Dendritic cell treated with granulocyte-macrophage colony-stimulating factor and Interleukin-4, amounts not matched to agents 40 ng/mL and 50 ng/mL, for 4 days (primary cell): ENCODE data around the gene TRPM4.

Experiments used
- H3K27ac Mint-ChIP-seq: one replicate; pipeline ENCODE4 v1.8.0; 2022; ENCODE audit warnings: mild to moderate bottlenecking, mixed read lengths
- H3K27me3 Mint-ChIP-seq: one replicate; pipeline ENCODE4 v1.8.0; 2022; ENCODE audit warnings: mild to moderate bottlenecking, mixed read lengths
- H3K36me3 Mint-ChIP-seq: one replicate; pipeline ENCODE4 v1.8.0; 2022; ENCODE audit warnings: low read depth, mixed read lengths
- H3K4me1 Mint-ChIP-seq: one replicate; pipeline ENCODE4 v1.8.0; 2022; ENCODE audit warnings: low read depth, mixed read lengths
- H3K4me3 Mint-ChIP-seq: one replicate; pipeline ENCODE4 v1.8.0; 2022; ENCODE audit warnings: mild to moderate bottlenecking, moderate library complexity, mixed read lengths
- H3K9me3 Mint-ChIP-seq: one replicate; pipeline ENCODE4 v1.8.0; 2022; ENCODE audit warnings: mixed read lengths
- intact Hi-C: fragments of 100-400 bp; cut with micrococcal nuclease; formaldehyde crosslinking; loops from one replicate; pipeline ENCODE4 v1.15.0; 2022

Gene TRPM4

GRCh38 chr19:49150944-49151243, 6.7 kb upstream of the TRPM4 start:
- peaks cover 69% of the 10 kb centered on the region for H3K4me1 Mint-ChIP-seq
- no peaks in the 10 kb centered on the region for H3K36me3 Mint-ChIP-seq
- peaks cover 97% of the 10 kb centered on the region for H3K27me3 Mint-ChIP-seq
- peaks cover 13% of the 10 kb centered on the region for H3K9me3 Mint-ChIP-seq
- intact Hi-C loops: no loop called here
- H3K4me3 Mint-ChIP-seq: peak overlapping the region; percentile 85
- no peak overlapping the region for H3K27ac Mint-ChIP-seq

DNA sequence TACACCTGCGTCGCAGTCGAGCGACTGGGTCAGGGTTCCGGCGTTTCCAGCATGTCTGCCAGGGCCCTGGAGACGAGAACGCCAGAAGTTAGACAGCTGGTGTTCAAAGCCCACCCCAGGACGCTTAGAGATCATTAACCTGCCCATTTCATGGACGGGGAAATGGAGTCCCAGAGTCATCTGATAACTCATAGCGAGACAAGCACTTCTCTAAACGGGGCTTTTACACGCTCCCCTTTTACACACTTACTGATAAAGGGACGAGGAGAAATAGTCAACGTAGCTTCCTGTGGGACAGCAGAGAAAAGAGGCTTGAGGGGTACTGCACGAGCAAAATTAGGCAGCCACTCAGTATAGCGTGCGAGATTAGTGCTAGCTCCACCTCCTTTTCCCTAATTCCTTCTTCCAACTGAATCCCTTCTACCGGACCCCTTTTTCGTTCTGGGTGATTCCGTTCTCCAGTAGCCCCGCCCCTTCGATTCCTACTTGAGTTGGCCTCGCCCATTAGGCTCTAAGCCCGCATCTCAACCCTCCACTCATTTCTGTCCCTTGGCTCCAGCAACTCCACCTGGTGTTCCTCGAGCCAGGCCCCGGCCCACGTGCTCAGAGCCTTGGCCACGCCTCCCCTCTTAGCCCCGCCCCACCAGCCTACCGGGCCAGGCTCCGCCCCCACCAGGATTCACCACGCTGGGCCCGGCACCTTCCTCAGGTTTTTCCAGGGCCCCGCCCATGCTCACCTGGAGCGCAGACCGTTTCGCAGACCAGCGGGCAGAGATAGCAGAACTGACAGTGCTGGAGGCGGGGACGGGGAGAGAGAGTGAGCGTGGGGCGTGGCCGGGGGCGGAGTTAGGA, 6.1 kb upstream of the TRPM4 start:
- peaks cover 13% of the 10 kb centered on the region for H3K9me3 Mint-ChIP-seq
- no peak overlapping the region for H3K27ac Mint-ChIP-seq

DNA sequence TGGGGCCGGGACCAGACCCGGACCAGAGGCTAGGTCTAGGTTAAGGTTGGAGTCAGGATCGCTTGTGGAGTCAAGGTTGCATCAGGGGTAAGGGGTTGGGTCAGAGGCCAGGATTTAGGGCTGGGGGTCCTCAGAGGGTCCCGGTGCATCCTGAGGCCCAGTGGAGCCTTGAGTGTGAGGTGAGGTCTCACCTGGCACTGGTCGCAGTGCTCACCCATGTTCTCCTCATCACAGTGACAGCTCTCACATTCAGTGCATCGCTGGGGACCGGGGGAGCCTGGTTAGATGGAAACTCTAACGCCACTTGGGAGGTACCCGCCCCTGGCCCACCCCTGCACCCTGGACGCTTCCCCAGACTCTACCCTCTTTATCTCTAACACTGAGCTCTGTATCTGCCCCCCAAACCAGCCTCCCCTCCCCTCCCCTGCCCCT, 5.5 kb upstream of the TRPM4 start:
- intact Hi-C loops: no loop called here
- Mint-ChIP-seq H3K27ac (no peak overlapping the region), H3K36me3 (no peaks in the 10 kb centered on the region), H3K9me3 (peaks cover 13% of the 10 kb centered on the region), H3K4me1 (peaks cover 69% of the 10 kb centered on the region), H3K4me3 (no peak overlapping the region), H3K27me3 (peaks cover 94% of the 10 kb centered on the region)

More for the DNA sequence above, 6.1 kb upstream of the TRPM4 start:
- intact Hi-C loops: no loop called here
- Mint-ChIP-seq H3K36me3 (no peaks in the 10 kb centered on the region), H3K27me3 (peaks cover 97% of the 10 kb centered on the region), H3K4me3 (peak overlapping the region; percentile 45), H3K4me1 (peaks cover 67% of the 10 kb centered on the region)

GRCh38 chr19:49153167-49153809, 4.3 kb upstream of the TRPM4 start:
- H3K27me3 Mint-ChIP-seq: peaks cover 89% of the 10 kb centered on the region
- no peak overlapping the region for H3K27ac Mint-ChIP-seq
- peaks cover 7% of the 10 kb centered on the region for H3K36me3 Mint-ChIP-seq
- intact Hi-C loops: no loop called here
- no peak overlapping the region for H3K4me3 Mint-ChIP-seq
- peaks cover 13% of the 10 kb centered on the region for H3K9me3 Mint-ChIP-seq
- peaks cover 75% of the 10 kb centered on the region for H3K4me1 Mint-ChIP-seq

DNA sequence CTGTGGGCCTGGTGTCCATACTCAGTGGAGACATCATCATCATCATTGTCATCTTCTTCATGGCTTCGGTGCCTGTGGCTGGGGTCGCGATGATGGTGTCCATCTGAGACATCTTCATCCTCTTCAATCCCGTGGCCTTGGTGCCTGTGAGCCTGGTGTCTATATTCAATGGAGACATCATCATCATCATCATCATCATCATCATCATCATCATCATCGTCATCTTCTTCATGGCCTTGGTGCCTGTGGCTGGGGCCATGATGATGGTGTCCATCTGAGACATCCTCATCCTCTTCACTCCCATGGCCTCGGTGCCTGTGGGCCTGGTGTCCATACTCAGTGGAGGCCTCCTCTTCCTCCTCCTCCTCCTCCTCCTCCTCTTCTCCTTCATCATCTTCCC, 3.3 kb upstream of the TRPM4 start:
- Mint-ChIP-seq H3K4me1 (peaks cover 69% of the 10 kb centered on the region), H3K27me3 (peaks cover 87% of the 10 kb centered on the region), H3K9me3 (peaks cover 13% of the 10 kb centered on the region), H3K27ac (no peak overlapping the region), H3K36me3 (peaks cover 12% of the 10 kb centered on the region), H3K4me3 (no peak overlapping the region)
- intact Hi-C loops: no loop called here

GRCh38 chr19:49155005-49155819, 2.4 kb upstream of the TRPM4 start, which contains the start of gene HRC:
Gene HRC (minus strand): TSS chr19:49155396. CDS start chr19:49155237, 159 bp downstream.
- Mint-ChIP-seq H3K27ac (peak within 1 kb of the TSS; percentile 57), H3K27me3 (peaks cover 85% of the 10 kb centered on the region), H3K36me3 (peaks cover 19% of the 10 kb centered on the region), H3K4me3 (no peak within 1 kb of the TSS), H3K4me1 (peaks cover 65% of the 10 kb centered on the region), H3K9me3 (peaks cover 13% of the 10 kb centered on the region)
- intact Hi-C loops: no loop called here

DNA sequence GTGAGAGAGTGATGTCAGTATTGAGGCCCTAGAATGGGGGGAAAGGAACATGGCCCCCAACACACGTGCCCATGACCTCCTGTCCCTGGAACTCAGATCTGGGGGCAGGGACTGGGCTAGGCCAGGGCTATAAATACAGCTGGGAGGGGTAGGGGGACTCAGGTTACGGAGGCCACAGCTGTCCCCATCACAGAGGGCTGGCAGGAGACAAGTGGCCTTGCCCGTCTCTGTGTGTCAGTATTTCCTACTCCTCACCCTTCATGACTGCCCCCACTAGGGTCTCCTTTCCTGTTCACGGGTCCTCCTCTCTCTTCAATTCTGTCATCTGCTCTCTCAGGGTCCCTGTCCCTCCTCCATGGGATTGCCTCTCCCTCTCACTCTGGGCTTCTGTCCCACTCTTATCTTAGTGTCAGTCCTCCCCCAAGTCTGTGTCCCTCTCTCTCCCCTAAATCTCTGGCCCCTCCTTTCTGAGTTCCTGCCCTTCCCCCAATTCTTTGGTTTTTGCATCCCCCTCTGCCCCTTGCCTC, 1.7 kb upstream of the TRPM4 start:
- H3K36me3 Mint-ChIP-seq: peaks cover 26% of the 10 kb centered on the region
- no peak overlapping the region for H3K4me3 Mint-ChIP-seq
- H3K27ac Mint-ChIP-seq: peak overlapping the region; percentile 57
- peaks cover 68% of the 10 kb centered on the region for H3K4me1 Mint-ChIP-seq
- peaks cover 13% of the 10 kb centered on the region for H3K9me3 Mint-ChIP-seq
- intact Hi-C loops: no loop called here
- H3K27me3 Mint-ChIP-seq: peaks cover 83% of the 10 kb centered on the region

DNA sequence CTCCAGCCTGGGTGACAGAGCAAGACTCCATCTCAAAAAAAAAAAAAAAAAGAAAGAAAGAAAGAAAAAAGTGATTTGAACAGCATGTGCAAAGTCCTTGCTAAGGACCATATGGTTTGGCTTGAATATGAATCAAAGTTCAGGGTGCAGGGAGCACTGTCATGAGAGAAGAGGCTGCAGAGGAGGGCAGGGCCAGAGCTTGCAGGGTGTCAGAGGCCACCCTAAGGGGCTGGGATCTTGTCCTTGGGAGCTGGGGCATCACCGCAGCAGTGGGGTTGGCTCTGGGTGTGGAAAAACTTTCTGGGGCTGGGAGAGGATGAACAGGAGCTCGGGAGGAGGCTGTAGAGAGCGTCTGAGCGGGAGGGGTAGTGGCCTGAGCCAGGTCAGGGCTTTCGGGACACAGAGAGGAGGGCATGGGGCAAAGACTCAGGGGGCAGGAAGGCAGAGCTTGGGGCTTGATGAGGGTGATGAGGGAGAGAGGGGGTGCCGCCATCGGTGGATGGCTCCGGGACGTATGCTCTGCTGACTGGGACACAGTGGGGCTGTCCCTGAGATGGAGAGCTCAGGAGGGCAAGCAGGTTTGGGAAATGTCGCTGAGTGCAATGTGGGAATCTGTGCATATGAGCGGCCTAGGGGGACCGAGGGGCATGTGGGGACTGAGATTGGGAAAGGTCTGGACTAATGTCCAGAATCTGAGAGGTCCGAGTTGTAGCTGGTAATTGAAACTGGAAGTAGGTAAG, 3.0 kb downstream of the TRPM4 start:
- intact Hi-C loops: no loop called here
- Mint-ChIP-seq H3K27me3 (peaks cover 46% of the 10 kb centered on the region), H3K4me1 (peaks cover 34% of the 10 kb centered on the region), H3K36me3 (peaks cover 35% of the 10 kb centered on the region), H3K27ac (no peak overlapping the region), H3K9me3 (no peaks in the 10 kb centered on the region), H3K4me3 (no peak overlapping the region)

DNA sequence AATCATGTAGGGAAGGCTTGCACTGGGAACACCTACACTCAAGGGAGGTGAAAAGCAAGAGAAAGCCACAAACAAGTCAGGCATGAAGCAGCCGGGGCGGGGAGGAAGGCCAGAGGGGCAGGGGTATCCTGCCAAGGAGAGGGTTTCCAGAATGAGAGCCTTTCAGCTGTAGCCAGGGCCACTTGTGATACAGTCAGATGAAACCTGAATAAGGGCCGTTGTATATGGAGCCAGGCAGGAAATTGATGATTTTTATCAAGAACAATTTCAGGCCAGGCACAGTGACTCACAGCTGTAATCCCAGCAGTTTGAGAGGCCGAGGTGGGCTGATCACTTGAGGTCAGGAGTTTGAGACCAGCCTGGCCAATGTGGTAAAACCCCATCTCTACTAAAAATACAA, 4.4 kb downstream of the TRPM4 start:
- Mint-ChIP-seq H3K9me3 (no peaks in the 10 kb centered on the region), H3K36me3 (peaks cover 35% of the 10 kb centered on the region), H3K4me3 (no peak overlapping the region), H3K27me3 (peaks cover 42% of the 10 kb centered on the region), H3K27ac (no peak overlapping the region), H3K4me1 (peaks cover 27% of the 10 kb centered on the region)
- intact Hi-C loops: no loop called here

- H3K27ac Mint-ChIP-seq: no peak overlapping the region
- H3K36me3 Mint-ChIP-seq: peaks cover 23% of the 10 kb centered on the region
- H3K4me1 Mint-ChIP-seq: peaks cover 8% of the 10 kb centered on the region
- no peaks in the 10 kb centered on the region for H3K9me3 Mint-ChIP-seq
- no peak overlapping the region for H3K4me3 Mint-ChIP-seq
- H3K27me3 Mint-ChIP-seq: peaks cover 22% of the 10 kb centered on the region
- intact Hi-C loops: no loop called here
Observed at GRCh38 chr19:49165111-49165750, 7.6 kb downstream of the TRPM4 start.

- Mint-ChIP-seq H3K36me3 (peaks cover 22% of the 10 kb centered on the region), H3K4me3 (no peak overlapping the region), H3K9me3 (no peaks in the 10 kb centered on the region), H3K4me1 (peaks cover 2% of the 10 kb centered on the region), H3K27ac (no peak overlapping the region), H3K27me3 (peaks cover 17% of the 10 kb centered on the region)
- intact Hi-C loops: no loop called here
Observed at GRCh38 chr19:49165865-49166301, 8.3 kb downstream of the TRPM4 start.

DNA sequence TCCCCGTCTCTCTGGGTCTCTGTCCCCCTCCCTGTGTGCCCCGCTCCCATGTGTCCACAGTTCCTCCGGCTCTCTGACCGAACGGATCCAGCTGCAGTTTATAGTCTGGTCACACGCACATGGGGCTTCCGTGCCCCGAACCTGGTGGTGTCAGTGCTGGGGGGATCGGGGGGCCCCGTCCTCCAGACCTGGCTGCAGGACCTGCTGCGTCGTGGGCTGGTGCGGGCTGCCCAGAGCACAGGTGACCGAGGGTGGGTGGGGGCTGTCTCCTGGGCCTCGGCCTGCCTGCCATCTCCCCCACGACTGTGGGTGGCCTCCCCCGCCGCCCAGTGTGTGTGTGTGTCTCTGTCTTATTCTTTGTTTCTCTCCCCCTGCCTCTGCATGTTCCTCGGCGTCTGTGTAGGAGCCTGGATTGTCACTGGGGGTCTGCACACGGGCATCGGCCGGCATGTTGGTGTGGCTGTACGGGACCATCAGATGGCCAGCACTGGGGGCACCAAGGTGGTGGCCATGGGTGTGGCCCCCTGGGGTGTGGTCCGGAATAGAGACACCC, 10.3 kb downstream of the TRPM4 start:
- no peak overlapping the region for H3K4me3 Mint-ChIP-seq
- no peak overlapping the region for H3K27ac Mint-ChIP-seq
- H3K36me3 Mint-ChIP-seq: peaks cover 12% of the 10 kb centered on the region
- intact Hi-C loops: no loop called here
- H3K27me3 Mint-ChIP-seq: peaks cover 14% of the 10 kb centered on the region
- H3K4me1 Mint-ChIP-seq: no peaks in the 10 kb centered on the region
- H3K9me3 Mint-ChIP-seq: no peaks in the 10 kb centered on the region

- Mint-ChIP-seq H3K27me3 (peaks cover 14% of the 10 kb centered on the region), H3K4me1 (no peaks in the 10 kb centered on the region), H3K9me3 (no peaks in the 10 kb centered on the region), H3K27ac (no peak overlapping the region), H3K36me3 (peaks cover 12% of the 10 kb centered on the region), H3K4me3 (no peak overlapping the region)
- intact Hi-C loops: no loop called here
Observed at GRCh38 chr19:49168421-49168820, 10.8 kb downstream of the TRPM4 start.
